PFSK-1 (cell line): Measurements from ENCODE around the gene SLC27A4.

Experiments used
- FOXP2 ChIP-seq: optimal IDR thresholded peaks from 2 replicates; pipeline ENCODE3; 2011; ENCODE audit warnings: borderline replicate concordance, control low read depth, inconsistent platforms; ENCODE audit not compliant: insufficient read depth; ENCODE audit errors: extremely low read length, extremely low read depth
- POLR2AphosphoS5 ChIP-seq: IDR thresholded peaks from 2 replicates; pipeline ENCODE4 v1.6.1; 2012; ENCODE audit warnings: low read depth, mild to moderate bottlenecking, control low read depth, low read length, moderate library complexity
- SIN3A ChIP-seq: IDR thresholded peaks from 2 replicates; pipeline ENCODE4 v1.6.1; 2012; ENCODE audit warnings: mild to moderate bottlenecking, low read length, moderate library complexity, borderline replicate concordance; ENCODE audit not compliant: insufficient read depth
- TAF1 ChIP-seq: IDR thresholded peaks from 2 replicates; pipeline ENCODE4 v1.6.1; 2012; ENCODE audit warnings: low read length, control low read depth, borderline replicate concordance; ENCODE audit not compliant: insufficient read depth
- TF ChIP-seq, protein P1 (sequence below), 2 experiments: IDR thresholded peaks; 2 replicates each; pipeline versions ENCODE4 v1.6.1 to v1.8.0; 2011 to 2012; ENCODE audit warnings: low read depth in 2 of 2, low read length in 2 of 2, control low read depth in 1 of 2, inconsistent platforms in 1 of 2, mild to moderate bottlenecking in 1 of 2, moderate library complexity in 1 of 2; ENCODE audit not compliant: insufficient read depth in 1 of 2

The SLC27A4 gene

DNA sequence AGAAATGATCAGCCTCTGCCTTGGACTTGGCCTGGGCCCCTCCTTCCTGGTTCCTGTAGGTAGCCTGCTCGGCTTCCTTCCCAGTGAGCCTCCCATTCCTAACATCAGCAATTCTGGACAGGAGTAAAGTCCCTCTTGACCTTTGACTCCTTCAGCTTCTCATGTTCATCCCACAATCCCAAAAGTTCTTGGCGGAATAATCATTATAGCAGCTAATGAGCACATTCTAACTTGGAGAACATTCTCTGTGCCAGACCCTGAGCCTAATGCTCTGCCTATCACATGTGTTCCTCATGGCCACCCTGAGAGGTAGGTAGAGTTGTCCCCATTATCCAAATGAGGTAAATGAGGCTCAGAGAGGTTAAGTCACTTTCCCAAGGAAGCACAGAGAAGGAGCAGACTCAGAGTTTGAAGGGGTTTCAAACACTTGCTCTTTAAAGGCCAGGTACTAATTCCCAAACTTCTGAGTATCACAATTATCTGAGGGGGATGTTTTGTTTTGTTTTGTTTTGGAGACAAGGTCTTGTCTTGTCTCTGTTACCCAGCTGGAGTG, 43.0 kb upstream of the SLC27A4 start:
- TF ChIP-seq FOXP2 (no peak), POLR2AphosphoS5 (no peak), SIN3A (no peak), TAF1 (no peak)
- TF ChIP-seq, protein P1, sequence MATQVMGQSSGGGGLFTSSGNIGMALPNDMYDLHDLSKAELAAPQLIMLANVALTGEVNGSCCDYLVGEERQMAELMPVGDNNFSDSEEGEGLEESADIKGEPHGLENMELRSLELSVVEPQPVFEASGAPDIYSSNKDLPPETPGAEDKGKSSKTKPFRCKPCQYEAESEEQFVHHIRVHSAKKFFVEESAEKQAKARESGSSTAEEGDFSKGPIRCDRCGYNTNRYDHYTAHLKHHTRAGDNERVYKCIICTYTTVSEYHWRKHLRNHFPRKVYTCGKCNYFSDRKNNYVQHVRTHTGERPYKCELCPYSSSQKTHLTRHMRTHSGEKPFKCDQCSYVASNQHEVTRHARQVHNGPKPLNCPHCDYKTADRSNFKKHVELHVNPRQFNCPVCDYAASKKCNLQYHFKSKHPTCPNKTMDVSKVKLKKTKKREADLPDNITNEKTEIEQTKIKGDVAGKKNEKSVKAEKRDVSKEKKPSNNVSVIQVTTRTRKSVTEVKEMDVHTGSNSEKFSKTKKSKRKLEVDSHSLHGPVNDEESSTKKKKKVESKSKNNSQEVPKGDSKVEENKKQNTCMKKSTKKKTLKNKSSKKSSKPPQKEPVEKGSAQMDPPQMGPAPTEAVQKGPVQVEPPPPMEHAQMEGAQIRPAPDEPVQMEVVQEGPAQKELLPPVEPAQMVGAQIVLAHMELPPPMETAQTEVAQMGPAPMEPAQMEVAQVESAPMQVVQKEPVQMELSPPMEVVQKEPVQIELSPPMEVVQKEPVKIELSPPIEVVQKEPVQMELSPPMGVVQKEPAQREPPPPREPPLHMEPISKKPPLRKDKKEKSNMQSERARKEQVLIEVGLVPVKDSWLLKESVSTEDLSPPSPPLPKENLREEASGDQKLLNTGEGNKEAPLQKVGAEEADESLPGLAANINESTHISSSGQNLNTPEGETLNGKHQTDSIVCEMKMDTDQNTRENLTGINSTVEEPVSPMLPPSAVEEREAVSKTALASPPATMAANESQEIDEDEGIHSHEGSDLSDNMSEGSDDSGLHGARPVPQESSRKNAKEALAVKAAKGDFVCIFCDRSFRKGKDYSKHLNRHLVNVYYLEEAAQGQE (IDR thresholded peaks at IDR 0.05; ENCODE audit: insufficient read depth in 1 of 2, low read depth in 2 of 2, low read length in 2 of 2) = no peak

DNA sequence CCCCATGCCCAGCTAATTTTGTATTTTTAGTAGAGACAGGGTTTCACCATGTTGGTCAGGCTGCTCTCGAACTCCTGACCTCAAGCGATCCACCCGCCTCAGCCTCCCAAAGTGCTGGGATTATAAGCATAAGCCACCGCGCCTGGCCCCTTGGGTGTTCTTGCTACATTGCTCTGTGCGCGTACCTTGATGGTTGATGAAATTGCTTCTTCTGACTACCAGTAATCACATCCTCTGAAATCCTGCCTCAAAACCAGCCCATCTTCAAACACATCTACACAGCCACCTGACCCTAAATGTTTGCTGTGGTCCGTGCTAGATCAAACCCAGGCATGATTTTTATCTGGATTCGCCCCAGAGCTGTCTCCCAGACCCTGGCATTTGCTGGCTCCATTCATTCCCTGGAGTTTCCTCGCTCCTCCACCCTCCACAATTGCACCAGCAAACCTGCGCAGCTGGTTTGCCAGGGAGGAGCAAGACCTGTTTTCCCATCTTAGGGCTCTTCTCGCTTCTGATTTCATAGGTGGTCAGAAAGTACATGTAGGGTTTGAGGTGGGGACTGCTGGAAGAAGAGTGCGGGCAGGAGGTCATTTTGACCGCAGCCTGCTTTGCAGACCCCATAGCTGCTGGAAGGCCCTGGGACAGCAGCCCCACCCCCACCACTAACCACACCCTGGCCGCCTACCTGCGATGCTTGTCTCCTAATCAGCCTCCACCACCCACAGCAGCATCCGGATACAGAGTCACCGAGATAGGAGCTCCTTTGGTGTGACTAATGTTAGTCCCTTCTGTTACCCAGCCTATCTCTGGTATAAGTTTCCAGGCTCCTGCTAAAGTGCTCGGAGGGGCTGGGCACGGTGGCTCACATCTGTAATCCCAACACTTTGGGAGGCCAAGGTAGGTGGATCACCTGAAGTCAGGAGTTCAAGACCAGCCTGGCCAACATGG, 41.5 kb upstream of the SLC27A4 start:
- TF ChIP-seq, protein P1 (IDR thresholded peaks at IDR 0.05; ENCODE audit: insufficient read depth in 1 of 2, low read depth in 2 of 2, low read length in 2 of 2) = no peak
- no peak for TF ChIP-seq POLR2AphosphoS5
- no peak for TF ChIP-seq FOXP2
- no peak for TF ChIP-seq SIN3A
- TF ChIP-seq TAF1 = no peak

DNA sequence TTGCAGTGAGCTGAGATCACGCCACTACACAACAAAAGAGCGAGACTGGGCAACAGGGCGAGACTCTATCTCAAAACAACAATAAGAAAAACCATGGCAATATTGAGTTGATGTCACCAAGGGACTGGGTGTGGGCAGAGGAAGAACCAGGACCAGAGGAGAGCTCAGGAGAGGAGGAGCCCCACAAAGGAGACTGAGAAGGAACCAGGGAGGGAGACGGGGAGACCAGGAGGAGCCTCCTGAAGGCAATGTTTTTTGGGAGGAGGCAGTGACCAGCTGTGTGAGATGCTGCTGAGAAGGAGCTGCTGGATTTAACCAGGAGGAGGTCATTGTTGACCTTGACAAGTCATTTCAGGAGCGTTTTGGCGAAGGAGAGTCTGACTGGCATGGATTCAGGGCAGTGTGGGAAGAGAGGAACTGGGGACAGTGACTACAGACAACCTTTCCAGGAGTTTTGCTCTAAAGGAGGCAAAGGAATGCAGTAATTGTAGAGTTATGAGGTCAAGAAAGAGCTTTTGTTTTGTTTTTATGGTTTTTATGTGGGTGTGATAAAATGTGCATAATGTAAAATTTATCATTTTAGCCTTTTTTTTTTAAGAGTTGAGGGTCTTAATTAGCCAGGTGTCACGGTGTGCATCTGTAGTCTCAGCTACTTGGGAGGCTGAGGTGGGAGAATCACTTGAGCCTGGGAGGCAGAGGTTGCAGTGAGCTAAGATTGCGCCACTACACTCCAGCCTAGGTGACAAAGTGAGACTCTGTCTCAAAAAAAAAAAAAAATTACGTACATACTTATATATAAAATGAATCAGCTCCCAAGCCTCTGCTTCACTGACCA, 36.0 kb upstream of the SLC27A4 start:
- TF ChIP-seq SIN3A (no peak), TAF1 (no peak), FOXP2 (no peak), POLR2AphosphoS5 (no peak)
- TF ChIP-seq, protein P1 (IDR thresholded peaks at IDR 0.05; ENCODE audit: insufficient read depth in 1 of 2, low read depth in 2 of 2, low read length in 2 of 2) = no peak

DNA sequence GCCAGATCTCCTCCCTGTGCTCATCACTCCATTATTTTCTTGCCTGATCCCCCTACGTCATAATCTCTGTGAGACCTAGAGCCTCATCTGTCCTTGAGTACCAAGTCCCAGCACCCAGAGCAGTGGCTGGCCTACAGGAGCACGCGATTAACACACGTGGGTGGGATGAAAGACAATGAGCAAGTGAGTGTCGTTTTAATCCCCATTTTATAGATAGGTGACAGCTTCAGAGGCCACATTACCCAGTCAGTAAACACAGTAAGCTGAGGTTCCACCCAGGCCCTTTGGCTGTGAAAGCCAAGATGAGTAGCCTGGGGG, 35.4 kb upstream of the SLC27A4 start:
- TF ChIP-seq FOXP2 (no peak), POLR2AphosphoS5 (no peak), SIN3A (no peak), TAF1 (no peak)
- TF ChIP-seq, protein P1 (IDR thresholded peaks at IDR 0.05; ENCODE audit: insufficient read depth in 1 of 2, low read depth in 2 of 2, low read length in 2 of 2) = no peak
